Natural killer cell (primary cell): ENCODE results near the gene OR10Z1. TPM values are rescaled to one million over a fixed set of nuclear protein-coding genes. Genes with fewer than 3 reads are reported as not detected.

Source experiments
- ATAC-seq, 3 donors: fragments of 150-1000 bp in 2 of 3; fragments of 200-7000 bp in 1 of 3; cut with Tn5 transposase; 1 replicate in 1 of 3; 2 replicates in 2 of 3; pipeline ENCODE4 v1.10.0; 2021; ENCODE audit warnings: mild to moderate bottlenecking in 2 of 3, moderate library complexity in 2 of 3
- DNase-seq, 2 donors: peaks; one replicate each; pipeline versions ENCODE4 v3.0.0 to v3.0.0-alpha.2; 2013 to 2021; ENCODE audit warnings: mixed read lengths in 1 of 2
- H3K27ac ChIP-seq: one replicate; pipeline ENCODE4 v1.5.1; 2013; ENCODE audit warnings: mild to moderate bottlenecking, low read length
- H3K27me3 ChIP-seq: one replicate; pipeline ENCODE4 v1.6.1; 2013; ENCODE audit warnings: low read length; ENCODE audit not compliant: control insufficient read depth, insufficient read depth
- H3K36me3 ChIP-seq: one replicate; pipeline ENCODE4 v1.6.1; 2013; ENCODE audit warnings: low read length; ENCODE audit not compliant: control insufficient read depth, insufficient read depth
- H3K4me1 ChIP-seq: one replicate; pipeline ENCODE4 v1.6.1; 2013; ENCODE audit warnings: low read length; ENCODE audit not compliant: control insufficient read depth, insufficient read depth
- H3K4me3 ChIP-seq: one replicate; pipeline ENCODE4 v1.5.1; 2013; ENCODE audit warnings: low read length
- H3K9me3 ChIP-seq: one replicate; pipeline ENCODE4 v1.6.1; 2013; ENCODE audit warnings: low read length; ENCODE audit not compliant: control insufficient read depth, insufficient read depth
- H3K27ac Mint-ChIP-seq, 2 donors: one replicate each; pipeline ENCODE4 v1.8.0; 2022; ENCODE audit warnings: mild to moderate bottlenecking in 2 of 2, mixed read lengths in 2 of 2, moderate library complexity in 1 of 2
- H3K27me3 Mint-ChIP-seq, 2 donors: one replicate each; pipeline ENCODE4 v1.8.0; 2022; ENCODE audit warnings: low read depth in 2 of 2, mixed read lengths in 2 of 2
- H3K36me3 Mint-ChIP-seq: one replicate; pipeline ENCODE4 v1.8.0; 2022; ENCODE audit warnings: mixed read lengths
- H3K4me1 Mint-ChIP-seq, 2 donors: one replicate each; pipeline ENCODE4 v1.8.0; 2022; ENCODE audit warnings: mixed read lengths in 2 of 2
- H3K4me3 Mint-ChIP-seq: one replicate; pipeline ENCODE4 v1.8.0; 2022; ENCODE audit warnings: mild to moderate bottlenecking, moderate library complexity, mixed read lengths
- H3K9me3 Mint-ChIP-seq, 2 donors: one replicate each; pipeline ENCODE4 v1.8.0; 2022; ENCODE audit warnings: mixed read lengths in 2 of 2
- WGBS: methylation state at CpG from one replicate; pipeline ENCODE4 v1.1.7; 2013; ENCODE audit warnings: missing lambda C conversion rate; ENCODE audit not compliant: insufficient coverage; 5-methylcytosine and 5-hydroxymethylcytosine counted together
- intact Hi-C: fragments of 100-400 bp; cut with micrococcal nuclease; formaldehyde crosslinking; loops from one replicate; pipeline ENCODE4 v1.14.2; 2022
- total RNA-seq, 4 donors: library from RNA; stranded (reverse); fragments of 120-200 nt in 1 of 4; gene quantifications; one replicate each; pipeline versions ENCODE4 v1.2.3 to v1.2.4, GENCODE V29; 2013 to 2022
- TF ChIP-seq, protein P1 (sequence below): fragments of 200-600 bp; IDR thresholded peaks from one replicate; pipeline ENCODE4 v1.8.0; 2022; ENCODE audit warnings: antibody characterized with exemption

Gene OR10Z1
- total RNA-seq, 3 donors from 2014 or later (not counting 1 experiment from before 2014, with no cell fraction given) = not detected

DNA sequence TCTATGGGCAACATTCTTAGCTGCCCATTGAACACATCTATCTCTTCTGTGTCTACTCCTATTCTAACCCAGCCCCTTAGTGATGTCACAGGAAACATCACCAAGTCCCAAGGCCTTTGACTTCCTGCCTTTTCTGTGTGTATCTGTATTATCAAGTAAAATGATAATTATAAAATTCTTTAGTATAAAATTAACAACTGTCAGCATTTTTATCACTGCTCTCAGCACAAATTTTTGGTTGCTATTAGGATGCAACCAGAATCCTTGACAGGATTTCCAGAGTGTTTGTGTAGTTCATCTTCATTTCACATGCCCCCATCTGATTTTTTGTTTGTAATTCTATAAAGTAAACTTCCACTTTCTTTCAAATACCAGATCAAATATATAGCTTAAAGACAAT lies 33.8 kb downstream of the OR10Z1 start:
- Mint-ChIP-seq H3K4me3 (no peak overlapping the region), H3K9me3 (no peaks in the 10 kb centered on the region)

DNA sequence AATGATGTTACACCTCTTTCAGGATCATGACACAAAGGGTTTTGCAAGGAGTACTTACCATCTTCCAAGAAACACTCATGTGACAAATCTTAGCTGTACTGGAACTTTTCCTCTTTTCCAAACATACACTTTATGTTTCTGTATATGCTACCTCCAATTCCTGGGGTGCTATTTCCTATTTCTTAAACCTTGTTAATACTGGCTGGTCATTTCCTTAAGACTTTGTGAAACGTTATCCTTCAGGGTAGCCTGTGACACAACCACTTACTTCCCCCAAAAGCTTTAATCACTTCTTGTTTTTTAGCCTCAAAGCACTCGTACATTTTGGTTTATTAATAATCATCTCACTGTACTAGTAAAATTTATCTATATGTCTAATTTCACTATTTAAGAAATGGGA lies 39.4 kb downstream of the OR10Z1 start:
- H3K27ac ChIP-seq = no peak overlapping the region
- TF ChIP-seq, protein P1, sequence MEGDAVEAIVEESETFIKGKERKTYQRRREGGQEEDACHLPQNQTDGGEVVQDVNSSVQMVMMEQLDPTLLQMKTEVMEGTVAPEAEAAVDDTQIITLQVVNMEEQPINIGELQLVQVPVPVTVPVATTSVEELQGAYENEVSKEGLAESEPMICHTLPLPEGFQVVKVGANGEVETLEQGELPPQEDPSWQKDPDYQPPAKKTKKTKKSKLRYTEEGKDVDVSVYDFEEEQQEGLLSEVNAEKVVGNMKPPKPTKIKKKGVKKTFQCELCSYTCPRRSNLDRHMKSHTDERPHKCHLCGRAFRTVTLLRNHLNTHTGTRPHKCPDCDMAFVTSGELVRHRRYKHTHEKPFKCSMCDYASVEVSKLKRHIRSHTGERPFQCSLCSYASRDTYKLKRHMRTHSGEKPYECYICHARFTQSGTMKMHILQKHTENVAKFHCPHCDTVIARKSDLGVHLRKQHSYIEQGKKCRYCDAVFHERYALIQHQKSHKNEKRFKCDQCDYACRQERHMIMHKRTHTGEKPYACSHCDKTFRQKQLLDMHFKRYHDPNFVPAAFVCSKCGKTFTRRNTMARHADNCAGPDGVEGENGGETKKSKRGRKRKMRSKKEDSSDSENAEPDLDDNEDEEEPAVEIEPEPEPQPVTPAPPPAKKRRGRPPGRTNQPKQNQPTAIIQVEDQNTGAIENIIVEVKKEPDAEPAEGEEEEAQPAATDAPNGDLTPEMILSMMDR = no peak
- no peak overlapping the region for H3K4me3 ChIP-seq
- Mint-ChIP-seq H3K27me3 (no peaks in the 10 kb centered on the region), H3K9me3 (no peaks in the 10 kb centered on the region), H3K27ac (no peak overlapping the region), H3K4me1 (peaks cover 17 to 20% of the 10 kb centered on the region in 2 donors), H3K36me3 (no peaks in the 10 kb centered on the region), H3K4me3 (no peak overlapping the region)
- H3K4me1 ChIP-seq = peaks cover 2% of the 10 kb centered on the region
- ATAC-seq (no peak), DNase-seq (no peak)
- 17% methylated on average over 1 of the region's 2 CpGs for WGBS
- H3K9me3 ChIP-seq = no peaks in the 10 kb centered on the region
- no peaks in the 10 kb centered on the region for H3K36me3 ChIP-seq
- no peaks in the 10 kb centered on the region for H3K27me3 ChIP-seq
- intact Hi-C loops = no loop called here

More for the DNA sequence above, 33.8 kb downstream of the OR10Z1 start:
- peaks cover 0 to 9% of the 10 kb centered on the region in 2 donors for H3K27me3 Mint-ChIP-seq
- ATAC-seq (no peak), DNase-seq (no peak)
- H3K36me3 ChIP-seq = no peaks in the 10 kb centered on the region
- H3K4me3 ChIP-seq = no peak overlapping the region
- no peaks in the 10 kb centered on the region for H3K4me1 Mint-ChIP-seq
- H3K4me1 ChIP-seq = no peaks in the 10 kb centered on the region
- no peak overlapping the region for H3K27ac Mint-ChIP-seq
- H3K36me3 Mint-ChIP-seq = no peaks in the 10 kb centered on the region
- H3K27ac ChIP-seq = no peak overlapping the region
- H3K9me3 ChIP-seq = no peaks in the 10 kb centered on the region
- TF ChIP-seq, protein P1 = no peak
- H3K27me3 ChIP-seq = no peaks in the 10 kb centered on the region
- intact Hi-C loops = no loop called here

DNA sequence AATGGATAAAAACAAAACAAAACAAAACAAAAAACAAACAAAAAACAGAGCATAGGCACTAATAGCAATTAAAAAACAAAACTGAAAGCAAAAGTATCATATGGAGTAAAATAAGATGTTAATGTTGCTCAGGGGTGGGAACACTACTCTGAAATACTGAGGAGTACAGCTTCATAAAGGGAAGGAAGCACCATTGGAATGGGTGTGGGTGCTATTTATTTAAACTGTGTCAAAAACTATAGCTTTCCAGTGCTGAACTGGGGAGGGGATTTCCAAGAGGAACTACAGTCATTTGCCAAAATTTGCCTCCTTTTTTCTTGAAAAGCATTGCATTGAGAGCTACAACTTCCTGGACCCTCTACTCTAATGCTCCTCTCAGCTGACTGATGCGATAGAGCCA lies 41.4 kb downstream of the OR10Z1 start:
- peak; percentile 65 to 75 (median 67) for ATAC-seq
- WGBS = no CpG with 5 or more reads among the region's 1 CpG
- TF ChIP-seq, protein P1 = no peak
- intact Hi-C loops = no loop called here
- H3K27ac Mint-ChIP-seq = peak overlapping the region; percentile 69 to 71
- no peaks in the 10 kb centered on the region for H3K9me3 ChIP-seq
- no peak overlapping the region for H3K27ac ChIP-seq
- H3K4me3 ChIP-seq = no peak overlapping the region
- no peaks in the 10 kb centered on the region for H3K27me3 ChIP-seq
- no peaks in the 10 kb centered on the region for H3K36me3 Mint-ChIP-seq
- H3K9me3 Mint-ChIP-seq = no peaks in the 10 kb centered on the region
- no peaks in the 10 kb centered on the region for H3K36me3 ChIP-seq
- H3K4me1 ChIP-seq = peaks cover 2% of the 10 kb centered on the region
- H3K4me1 Mint-ChIP-seq = peaks cover 17 to 20% of the 10 kb centered on the region in 2 donors
- peak in 1 of 2 donors; percentile 6 for DNase-seq
- H3K4me3 Mint-ChIP-seq = peak overlapping the region; percentile 51
- H3K27me3 Mint-ChIP-seq = no peaks in the 10 kb centered on the region

DNA sequence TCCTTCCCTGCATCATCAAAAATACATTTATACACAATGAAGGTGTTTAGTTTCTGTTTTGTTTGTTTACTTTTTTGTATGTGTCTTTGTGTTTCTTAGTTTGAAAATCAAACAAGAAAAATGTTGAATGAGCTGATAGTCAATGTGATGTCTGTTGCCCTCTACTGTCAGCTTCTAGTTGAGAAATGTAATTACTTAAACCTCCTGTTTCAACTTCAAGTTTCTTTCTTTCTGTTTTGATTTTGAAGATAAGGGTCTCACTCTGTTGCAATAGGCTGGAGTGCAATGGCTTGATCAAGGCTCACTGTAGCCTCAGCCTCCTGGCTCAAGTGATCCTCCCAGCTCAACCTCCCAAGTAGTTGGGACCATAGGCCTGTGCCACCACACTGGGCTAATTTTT lies 44.0 kb downstream of the OR10Z1 start:
- H3K4me3 Mint-ChIP-seq = no peak overlapping the region
- H3K4me1 Mint-ChIP-seq = peaks cover 17 to 20% of the 10 kb centered on the region in 2 donors
- Histone ChIP-seq H3K4me3 (no peak overlapping the region), H3K27me3 (no peaks in the 10 kb centered on the region), H3K4me1 (peaks cover 2% of the 10 kb centered on the region), H3K9me3 (no peaks in the 10 kb centered on the region), H3K36me3 (no peaks in the 10 kb centered on the region), H3K27ac (no peak overlapping the region)
- TF ChIP-seq, protein P1 = no peak
- intact Hi-C loops = no loop called here
- no peak for ATAC-seq
- H3K27me3 Mint-ChIP-seq = peaks cover 0 to 2% of the 10 kb centered on the region in 2 donors
- no peaks in the 10 kb centered on the region for H3K36me3 Mint-ChIP-seq
- H3K27ac Mint-ChIP-seq = no peak overlapping the region
- no peak for DNase-seq
- no peaks in the 10 kb centered on the region for H3K9me3 Mint-ChIP-seq
